Measurements from ENCODE around the gene FNTB. TPM values are rescaled to one million over a fixed set of nuclear protein-coding genes. Genes with fewer than 3 reads are reported as not detected.

FNTB gene
- total and polyA plus RNA-seq, 2 donors (not counting 1 experiment from before 2014, with no cell fraction given) = 6.6 to 10.2 TPM

DNA sequence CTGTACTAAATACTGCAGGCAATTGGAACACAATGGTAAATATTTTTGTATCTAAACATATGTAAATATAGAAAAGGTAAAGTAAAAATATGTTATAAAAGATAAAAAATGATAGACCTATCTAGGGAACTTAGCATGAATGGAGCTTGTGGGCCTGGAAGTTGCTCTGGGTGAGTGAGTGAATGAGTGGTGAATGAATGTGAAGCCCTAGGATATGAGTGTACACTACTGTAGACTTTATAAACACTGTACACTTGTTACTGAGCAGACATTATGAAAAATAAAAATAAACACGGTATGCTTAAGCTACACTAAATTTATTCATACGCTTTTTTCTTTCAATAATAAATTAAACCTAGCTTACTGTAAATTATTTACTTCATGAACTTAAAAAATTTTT is 7.8 kb downstream of the FNTB start:
- H3K27ac ChIP-seq (ENCODE audit: low read length in 2 of 2) = no peak overlapping the region
- H3K4me3 Mint-ChIP-seq = no peak overlapping the region
- no CpG with 5 or more reads among the region's 2 CpGs for WGBS (ENCODE audit: insufficient coverage)
- no peak overlapping the region for H3K9ac ChIP-seq (ENCODE audit: low read length)
- no peak overlapping the region for H3K4me2 ChIP-seq (replicated peaks; ENCODE audit: low read depth, low read length, poor library complexity, severe bottlenecking)
- no peak overlapping the region for H3K27ac Mint-ChIP-seq
- CTCF ChIA-PET = interaction anchor here (1.2 to 1.6 kb wide), 2 partner anchors 14 to 965 kb away, joined by 3 to 4 read pairs; no protein-coding TSS in a partner anchor
- peaks cover 37% of the 10 kb centered on the region for H3K79me2 ChIP-seq (ENCODE audit: control insufficient read depth, insufficient read depth, low read length)
- H3K4me1 ChIP-seq (ENCODE audit: control insufficient read depth in 2 of 2, insufficient read depth in 2 of 2, low read length in 2 of 2) = peaks cover 10% of the 10 kb centered on the region in 2 donors
- H3K4me1 Mint-ChIP-seq = peaks cover 19% of the 10 kb centered on the region
- H3K27me3 Mint-ChIP-seq = no peaks in the 10 kb centered on the region
- POLR2A ChIA-PET = interaction anchor here (0.6 kb wide), 1 partner anchor 606 kb away, joined by 4 read pairs; the partner anchor contains the start of gene MTHFD1
- intact Hi-C loops (cut with micrococcal nuclease) = no loop called here
- no peak for ATAC-seq (ENCODE audit: low read depth)
- no peaks in the 10 kb centered on the region for H3K9me3 Mint-ChIP-seq (ENCODE audit: insufficient read depth)
- DNase-seq = no peak
- H2AFZ ChIP-seq (ENCODE audit: insufficient read depth, low read depth, low read length, poor library complexity, severe bottlenecking) = no peak overlapping the region
- H3K9me3 ChIP-seq (ENCODE audit: control extremely low read depth in 1 of 3, control insufficient read depth in 2 of 3, insufficient read depth in 1 of 3, low read length in 2 of 3) = no peaks in the 10 kb centered on the region
- no peaks in the 10 kb centered on the region for H3K27me3 ChIP-seq (replicated peaks in 1 of 4; ENCODE audit: control extremely low read depth in 1 of 4, control insufficient read depth in 3 of 4, insufficient read depth in 4 of 4, low read length in 3 of 4)
- TF ChIP-seq, protein P1, sequence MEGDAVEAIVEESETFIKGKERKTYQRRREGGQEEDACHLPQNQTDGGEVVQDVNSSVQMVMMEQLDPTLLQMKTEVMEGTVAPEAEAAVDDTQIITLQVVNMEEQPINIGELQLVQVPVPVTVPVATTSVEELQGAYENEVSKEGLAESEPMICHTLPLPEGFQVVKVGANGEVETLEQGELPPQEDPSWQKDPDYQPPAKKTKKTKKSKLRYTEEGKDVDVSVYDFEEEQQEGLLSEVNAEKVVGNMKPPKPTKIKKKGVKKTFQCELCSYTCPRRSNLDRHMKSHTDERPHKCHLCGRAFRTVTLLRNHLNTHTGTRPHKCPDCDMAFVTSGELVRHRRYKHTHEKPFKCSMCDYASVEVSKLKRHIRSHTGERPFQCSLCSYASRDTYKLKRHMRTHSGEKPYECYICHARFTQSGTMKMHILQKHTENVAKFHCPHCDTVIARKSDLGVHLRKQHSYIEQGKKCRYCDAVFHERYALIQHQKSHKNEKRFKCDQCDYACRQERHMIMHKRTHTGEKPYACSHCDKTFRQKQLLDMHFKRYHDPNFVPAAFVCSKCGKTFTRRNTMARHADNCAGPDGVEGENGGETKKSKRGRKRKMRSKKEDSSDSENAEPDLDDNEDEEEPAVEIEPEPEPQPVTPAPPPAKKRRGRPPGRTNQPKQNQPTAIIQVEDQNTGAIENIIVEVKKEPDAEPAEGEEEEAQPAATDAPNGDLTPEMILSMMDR (IDR thresholded peaks at IDR 0.05) = no peak
- no peak for TF ChIP-seq EZH2 (IDR thresholded peaks at IDR 0.05; ENCODE audit: borderline replicate concordance, insufficient read depth, low read depth, low read length, poor library complexity, severe bottlenecking)
- H3K4me3 ChIP-seq (ENCODE audit: control extremely low read depth in 1 of 5, extremely low read depth in 1 of 5, insufficient read depth in 1 of 5, low read depth in 2 of 5, low read length in 4 of 5) = no peak overlapping the region
- H3K36me3 ChIP-seq (replicated peaks in 1 of 2; ENCODE audit: control extremely low read depth in 1 of 2, control insufficient read depth in 1 of 2, extremely low read depth in 1 of 2, insufficient read depth in 2 of 2, low read length in 1 of 2) = peaks cover 0 to 2% of the 10 kb centered on the region in 2 experiments
- no peaks in the 10 kb centered on the region for H4K20me1 ChIP-seq (ENCODE audit: control insufficient read depth, insufficient read depth, low read length, poor library complexity, severe bottlenecking)

DNA sequence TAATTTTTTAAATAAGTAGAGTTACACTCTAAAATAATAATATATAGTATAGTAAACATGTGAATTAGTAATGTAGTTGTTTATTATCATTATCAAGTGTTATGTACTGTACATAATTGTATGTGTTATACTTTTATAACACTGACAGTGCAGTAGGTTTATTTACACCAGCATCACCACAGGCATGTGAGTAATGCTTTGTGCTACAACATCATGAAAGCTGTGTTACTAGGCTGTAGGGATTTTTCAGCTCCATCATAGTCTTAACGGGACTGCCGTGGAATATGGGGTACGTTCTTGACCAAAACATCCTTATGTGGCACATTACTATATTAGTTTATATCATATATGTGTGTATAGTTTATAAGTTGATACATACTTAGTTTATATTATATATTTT is 8.6 kb downstream of the FNTB start:
- TF ChIP-seq EZH2 (IDR thresholded peaks at IDR 0.05; ENCODE audit: borderline replicate concordance, insufficient read depth, low read depth, low read length, poor library complexity, severe bottlenecking) = no peak
- TF ChIP-seq, protein P1 (IDR thresholded peaks at IDR 0.05) = no peak
- Mint-ChIP-seq H3K27me3 (no peaks in the 10 kb centered on the region), H3K9me3 (ENCODE audit: insufficient read depth) (no peaks in the 10 kb centered on the region), H3K4me1 (peaks cover 12% of the 10 kb centered on the region), H3K4me3 (no peak overlapping the region), H3K27ac (no peak overlapping the region)
- H3K4me3 ChIP-seq (ENCODE audit: control extremely low read depth in 1 of 5, extremely low read depth in 1 of 5, insufficient read depth in 1 of 5, low read depth in 2 of 5, low read length in 4 of 5) = no peak overlapping the region
- CTCF ChIA-PET = interaction anchor here (1.2 to 1.6 kb wide), 2 partner anchors 15 to 964 kb away, joined by 3 to 4 read pairs; no protein-coding TSS in a partner anchor
- no peaks in the 10 kb centered on the region for H3K9me3 ChIP-seq (ENCODE audit: control extremely low read depth in 1 of 3, control insufficient read depth in 2 of 3, insufficient read depth in 1 of 3, low read length in 2 of 3)
- WGBS (ENCODE audit: insufficient coverage) = no CpG with 5 or more reads among the region's 3 CpGs
- no peaks in the 10 kb centered on the region for H3K27me3 ChIP-seq (replicated peaks in 1 of 4; ENCODE audit: control extremely low read depth in 1 of 4, control insufficient read depth in 3 of 4, insufficient read depth in 4 of 4, low read length in 3 of 4)
- no peak for ATAC-seq (ENCODE audit: low read depth)
- no peak overlapping the region for H3K27ac ChIP-seq (ENCODE audit: low read length in 2 of 2)
- no peaks in the 10 kb centered on the region for H4K20me1 ChIP-seq (ENCODE audit: control insufficient read depth, insufficient read depth, low read length, poor library complexity, severe bottlenecking)
- no peak overlapping the region for H2AFZ ChIP-seq (ENCODE audit: insufficient read depth, low read depth, low read length, poor library complexity, severe bottlenecking)
- POLR2A ChIA-PET = no interaction called here
- H3K36me3 ChIP-seq (replicated peaks in 1 of 2; ENCODE audit: control extremely low read depth in 1 of 2, control insufficient read depth in 1 of 2, extremely low read depth in 1 of 2, insufficient read depth in 2 of 2, low read length in 1 of 2) = peaks cover 0 to 2% of the 10 kb centered on the region in 2 experiments
- no peak overlapping the region for H3K4me2 ChIP-seq (replicated peaks; ENCODE audit: low read depth, low read length, poor library complexity, severe bottlenecking)
- H3K9ac ChIP-seq (ENCODE audit: low read length) = no peak overlapping the region
- H3K79me2 ChIP-seq (ENCODE audit: control insufficient read depth, insufficient read depth, low read length) = peaks cover 29% of the 10 kb centered on the region
- intact Hi-C loops (cut with micrococcal nuclease) = no loop called here
- H3K4me1 ChIP-seq (ENCODE audit: control insufficient read depth in 2 of 2, insufficient read depth in 2 of 2, low read length in 2 of 2) = peaks cover 4 to 5% of the 10 kb centered on the region in 2 donors
- no peak for DNase-seq
